GM12865 (cell line): Measurements from ENCODE around the gene RNU6-1.

Experiments used
- DNase-seq: peaks from one replicate; pipeline ENCODE4 v3.0.0; 2010; ENCODE audit warnings: low read depth
- H3K4me3 ChIP-seq: 2 replicates; pipeline ENCODE4 v1.5.1; 2011; ENCODE audit warnings: mild to moderate bottlenecking, low read depth, low read length, control low read depth
- CTCF ChIP-seq: IDR thresholded peaks from 2 replicates; pipeline ENCODE4 v1.5.1; 2011; ENCODE audit warnings: low read length, control low read depth, low read depth, inconsistent platforms; ENCODE audit not compliant: insufficient read depth; ENCODE audit errors: missing control alignments

The RNU6-1 gene

GRCh38 chr15:67861983-67862382, 22.1 kb upstream of the RNU6-1 start:
- no peak for TF ChIP-seq CTCF
- no peak for DNase-seq
- peak overlapping the region; percentile 49; the same call in 1 of the 2 replicates for H3K4me3 ChIP-seq

GRCh38 chr15:67859331-67859946, 19.6 kb upstream of the RNU6-1 start:
- no peak for TF ChIP-seq CTCF
- DNase-seq = no peak
- H3K4me3 ChIP-seq = no peak overlapping the region

- no peak overlapping the region for H3K4me3 ChIP-seq
- TF ChIP-seq CTCF = no peak
- DNase-seq = no peak
Measured at GRCh38 chr15:67857220-67857619, 17.4 kb upstream of the RNU6-1 start.

GRCh38 chr15:67855842-67856241, 16.0 kb upstream of the RNU6-1 start:
- peak; percentile 64 for DNase-seq
- TF ChIP-seq CTCF = no peak
- H3K4me3 ChIP-seq = no peak overlapping the region

- no peak for TF ChIP-seq CTCF
- no peak overlapping the region for H3K4me3 ChIP-seq
- DNase-seq = peak; percentile 53
Measured at GRCh38 chr15:67854358-67854757, 14.5 kb upstream of the RNU6-1 start.

- no peak for DNase-seq
- no peak overlapping the region for H3K4me3 ChIP-seq
- no peak for TF ChIP-seq CTCF
Measured at GRCh38 chr15:67853454-67853853, 13.6 kb upstream of the RNU6-1 start.

- TF ChIP-seq CTCF = no peak
- DNase-seq = no peak
- H3K4me3 ChIP-seq = no peak overlapping the region
Measured at GRCh38 chr15:67852418-67852817, 12.6 kb upstream of the RNU6-1 start.
